ENCODE measurements around the gene TMED9. TPM values are rescaled to one million over a fixed set of nuclear protein-coding genes. Genes with fewer than 3 reads are reported as not detected.

TMED9 gene
- total RNA-seq, 1 experiment from 2014 or later, result 74.5 TPM

DNA sequence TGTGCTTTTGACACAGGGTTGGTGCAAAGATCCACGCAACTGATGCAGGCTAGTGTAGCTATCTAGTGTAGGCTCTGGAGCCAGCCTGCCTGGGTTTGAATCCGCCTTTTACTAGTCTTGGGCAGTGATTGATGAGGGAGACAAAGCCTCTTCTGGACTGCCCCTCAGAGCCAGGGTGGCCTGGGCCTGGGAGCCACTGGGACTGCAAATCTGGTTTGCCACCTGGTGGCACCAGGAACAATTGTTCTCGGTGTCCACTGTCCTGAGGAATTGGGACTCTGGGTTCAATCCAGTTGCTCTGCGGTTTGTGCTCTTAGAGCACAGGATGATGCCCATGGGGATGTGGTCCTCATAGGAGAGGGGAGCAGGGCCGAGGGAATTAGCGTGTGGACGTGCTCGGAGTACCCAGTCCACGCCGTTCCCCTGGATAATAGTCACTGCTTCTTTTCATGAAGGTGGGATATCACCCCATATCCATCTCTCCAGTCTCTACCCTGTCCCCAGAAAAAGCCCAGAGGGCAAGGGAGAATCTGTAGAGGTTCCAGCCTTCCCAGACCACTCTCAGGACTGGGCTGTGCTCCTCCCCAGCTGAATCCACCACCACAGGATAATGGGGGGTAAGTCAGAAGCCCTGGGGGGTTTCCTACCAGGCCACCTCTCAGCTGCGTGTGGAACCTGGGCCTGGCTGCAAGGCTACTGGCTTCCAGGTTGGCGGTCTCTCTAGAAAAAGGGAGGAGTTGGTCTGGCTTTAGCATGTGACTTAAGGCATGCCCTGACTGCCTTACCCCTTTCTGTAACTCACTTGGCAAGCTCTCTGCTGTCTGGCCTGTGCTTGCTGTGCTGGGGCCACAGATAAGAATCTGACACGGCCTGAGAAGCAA, 9.8 kb downstream of the TMED9 start:
- in situ Hi-C loops (cut with HindIII; ENCODE audit: low pct_unique_long_range_greater_than_20kb, low sequenced_read_pairs), result no loop called here
- no peak for DNase-seq (ENCODE audit: low read depth, low spot score)

DNA sequence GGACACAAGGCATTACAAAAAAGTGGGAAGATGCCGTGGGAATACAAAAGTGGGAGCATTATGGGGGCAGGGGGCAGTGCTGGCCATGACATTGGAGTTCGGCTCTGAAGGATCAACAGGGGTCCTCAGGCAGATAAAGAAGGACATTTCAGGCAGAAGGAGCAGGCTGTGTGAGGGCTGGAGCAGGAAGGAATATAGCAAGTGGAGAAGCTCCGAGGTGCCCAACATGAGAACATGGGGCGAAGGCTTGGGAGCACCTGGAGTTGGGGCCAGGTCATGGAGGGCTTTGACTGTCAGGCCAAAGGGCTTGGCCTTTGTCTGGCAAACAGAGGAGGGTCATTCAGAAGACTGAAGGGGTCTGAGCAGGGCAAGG, 10.4 kb downstream of the TMED9 start:
- in situ Hi-C loops (cut with HindIII; ENCODE audit: low pct_unique_long_range_greater_than_20kb, low sequenced_read_pairs), result no loop called here
- DNase-seq (ENCODE audit: low read depth, low spot score), result no peak

DNA sequence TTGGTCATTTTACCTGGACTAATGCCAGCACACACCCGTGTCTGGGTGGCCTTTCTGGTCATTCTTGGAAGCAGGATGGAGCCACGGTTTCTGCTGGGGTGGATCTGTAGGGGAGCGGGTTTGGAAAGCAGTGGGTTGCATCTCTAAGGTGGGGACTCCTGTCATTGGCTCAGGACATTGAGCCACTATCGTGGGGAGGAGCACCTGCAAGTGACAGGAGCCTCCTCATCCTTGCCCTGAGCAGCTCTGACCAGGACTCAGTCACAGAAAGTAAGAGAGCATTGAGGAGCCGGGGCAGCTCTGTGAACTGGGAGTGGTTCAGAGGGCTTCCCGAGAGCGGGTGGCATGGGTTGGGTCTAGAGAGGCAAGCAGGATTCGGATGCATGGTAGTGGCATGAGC, 11.6 kb downstream of the TMED9 start:
- in situ Hi-C loops (cut with HindIII; ENCODE audit: low pct_unique_long_range_greater_than_20kb, low sequenced_read_pairs), result no loop called here
- no peak for DNase-seq (ENCODE audit: low read depth, low spot score)

GRCh38 chr5:177604116-177604521, 12.1 kb downstream of the TMED9 start:
- in situ Hi-C loops (cut with HindIII; ENCODE audit: low pct_unique_long_range_greater_than_20kb, low sequenced_read_pairs), result no loop called here
- no peak for DNase-seq (ENCODE audit: low read depth, low spot score)

DNA sequence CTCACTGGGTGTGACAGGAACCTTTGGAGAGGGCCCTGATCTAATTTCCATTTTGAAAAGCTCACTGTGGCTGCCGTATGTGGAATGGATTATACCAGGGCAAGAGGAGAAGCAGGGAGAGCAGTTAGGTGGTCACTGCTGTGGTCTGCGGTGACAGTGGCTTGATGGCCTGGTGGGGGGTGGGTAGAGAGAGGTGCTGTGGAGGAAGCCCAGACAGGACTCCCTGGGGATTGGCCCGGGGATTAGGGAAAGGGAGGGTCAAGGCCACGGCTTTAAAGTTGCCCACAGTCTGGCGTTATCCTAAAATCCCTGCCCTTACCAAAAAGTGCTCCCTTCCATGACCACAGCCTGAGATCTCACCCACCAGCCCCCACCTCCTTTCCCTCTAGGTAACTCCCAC, 12.7 kb downstream of the TMED9 start:
- in situ Hi-C loops (cut with HindIII; ENCODE audit: low pct_unique_long_range_greater_than_20kb, low sequenced_read_pairs), result no loop called here

DNA sequence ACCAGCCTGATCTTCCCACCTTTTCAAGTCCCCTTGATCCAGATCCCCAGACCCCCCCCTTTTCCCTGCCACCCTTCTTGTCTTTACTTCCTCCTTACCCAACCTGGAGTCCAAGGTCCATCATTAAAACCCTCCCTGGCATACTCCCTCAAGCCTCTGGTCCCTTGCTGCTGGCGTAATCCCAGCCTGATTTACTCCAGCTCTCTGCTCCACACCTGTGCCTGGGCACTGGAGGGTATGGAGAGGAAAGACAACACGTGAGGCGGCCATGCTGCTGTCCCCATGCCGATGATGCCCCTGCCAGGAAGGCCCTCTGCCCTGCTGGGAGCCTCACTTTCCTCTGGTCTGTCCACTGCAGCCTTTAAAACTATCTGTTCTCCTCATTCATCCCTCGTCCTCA, 13.1 kb downstream of the TMED9 start:
- in situ Hi-C loops (cut with HindIII; ENCODE audit: low pct_unique_long_range_greater_than_20kb, low sequenced_read_pairs), result no loop called here
- no peak for DNase-seq (ENCODE audit: low read depth, low spot score)

More for the DNA sequence above, 12.7 kb downstream of the TMED9 start:
- DNase-seq (ENCODE audit: low read depth, low spot score), result no peak

GRCh38 chr5:177605667-177606066, 13.7 kb downstream of the TMED9 start:
- DNase-seq (ENCODE audit: low read depth, low spot score), result no peak
- in situ Hi-C loops (cut with HindIII; ENCODE audit: low pct_unique_long_range_greater_than_20kb, low sequenced_read_pairs), result no loop called here

DNA sequence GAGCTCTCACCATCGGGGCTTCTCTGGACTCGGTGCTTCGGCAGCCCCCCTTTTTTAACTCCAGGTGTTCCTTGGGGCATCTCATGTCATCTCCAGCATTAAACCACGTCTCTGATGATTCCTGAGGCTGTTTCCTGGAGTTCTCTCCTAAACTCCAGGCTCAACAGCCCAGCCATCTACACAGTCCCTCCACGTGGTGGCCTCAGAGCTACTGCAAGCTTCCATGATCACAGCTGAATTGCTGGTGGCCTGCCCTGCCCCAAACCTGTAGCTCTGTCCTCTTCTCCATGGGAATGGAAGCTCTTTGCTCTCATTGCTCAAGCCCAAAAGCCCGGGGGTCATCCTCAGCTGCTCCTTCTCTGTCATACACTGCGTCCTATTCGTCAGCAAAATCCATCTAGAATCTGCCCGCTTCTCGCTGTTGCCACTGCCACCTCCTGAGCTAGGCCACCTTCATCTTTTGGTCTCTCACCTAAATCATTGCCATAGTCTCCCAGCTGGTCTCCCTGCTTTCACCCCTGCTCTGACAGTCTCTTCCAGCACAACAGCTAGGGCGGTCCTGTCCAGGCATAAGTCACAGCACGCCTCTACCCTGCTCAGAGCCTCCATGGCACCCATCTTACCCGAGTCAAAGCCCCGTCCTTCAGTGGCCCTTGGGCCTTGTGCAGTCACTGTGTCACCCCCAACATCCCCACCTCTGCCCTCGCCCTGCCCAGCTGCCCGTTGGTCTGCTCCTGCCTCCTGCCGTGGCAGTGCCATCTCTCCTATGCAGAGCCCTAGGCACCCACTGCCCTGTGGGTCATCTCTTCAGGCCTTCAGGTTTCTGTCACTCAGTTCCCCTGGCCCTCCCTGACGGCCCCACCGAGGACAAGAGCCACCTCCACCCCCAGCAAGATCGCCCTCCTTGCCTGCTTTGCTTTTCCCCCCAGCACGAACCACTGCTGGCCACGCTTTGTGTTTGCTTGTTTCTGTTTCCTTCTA, 14.4 kb downstream of the TMED9 start:
- in situ Hi-C loops (cut with HindIII; ENCODE audit: low pct_unique_long_range_greater_than_20kb, low sequenced_read_pairs), result no loop called here
- no peak for DNase-seq (ENCODE audit: low read depth, low spot score)

DNA sequence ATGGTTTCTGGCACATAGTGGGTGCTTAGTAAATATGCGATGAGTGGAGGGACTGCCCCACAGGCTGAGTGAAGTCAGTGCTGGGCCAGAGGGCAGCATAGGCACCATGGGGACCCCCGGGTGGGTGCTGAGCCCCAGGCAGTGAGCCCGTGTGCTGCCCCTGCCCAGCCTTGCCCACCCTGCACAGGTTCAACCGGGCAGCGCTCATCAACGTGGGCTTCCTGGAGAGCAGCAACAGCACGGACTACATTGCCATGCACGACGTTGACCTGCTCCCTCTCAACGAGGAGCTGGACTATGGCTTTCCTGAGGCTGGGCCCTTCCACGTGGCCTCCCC, 15.1 kb downstream of the TMED9 start:
- in situ Hi-C loops (cut with HindIII; ENCODE audit: low pct_unique_long_range_greater_than_20kb, low sequenced_read_pairs), result no loop called here

DNA sequence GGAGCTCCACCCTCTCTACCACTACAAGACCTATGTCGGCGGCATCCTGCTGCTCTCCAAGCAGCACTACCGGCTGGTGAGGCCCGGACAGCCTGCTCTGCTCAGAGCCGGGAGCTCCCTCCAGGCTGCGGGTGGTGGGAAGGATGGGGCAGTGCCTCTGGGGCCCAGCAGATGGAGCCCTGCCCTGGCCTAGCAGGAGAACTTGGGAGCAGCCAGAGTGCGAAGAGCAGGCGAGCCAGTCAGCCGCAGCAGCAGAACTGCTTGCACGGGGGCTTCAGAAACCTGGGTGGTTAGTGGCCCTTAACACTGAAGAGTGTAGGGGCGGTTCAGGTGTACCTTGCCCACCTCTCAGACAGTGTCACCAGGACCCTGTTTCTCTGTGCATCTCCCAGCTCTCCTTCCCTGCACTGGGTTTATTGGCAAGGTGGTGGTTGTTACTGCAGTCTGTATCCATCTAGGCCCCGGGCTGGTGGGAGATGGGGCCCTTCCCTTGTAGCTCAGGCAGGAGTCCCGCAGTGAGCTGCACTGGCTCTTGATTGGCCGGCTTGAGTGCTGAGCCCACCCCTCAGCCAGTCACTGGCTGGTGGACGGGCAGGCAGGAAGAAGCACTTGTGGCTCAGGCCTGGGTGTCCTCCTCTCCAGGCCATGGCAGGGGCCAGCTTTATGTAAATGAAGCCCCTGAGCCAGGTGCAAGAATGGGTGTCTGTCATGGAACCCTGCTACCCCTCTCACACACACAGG, 15.6 kb downstream of the TMED9 start:
- in situ Hi-C loops (cut with HindIII; ENCODE audit: low pct_unique_long_range_greater_than_20kb, low sequenced_read_pairs), result no loop called here
- peak; percentile 75 for DNase-seq (ENCODE audit: low read depth, low spot score)

More for the DNA sequence above, 15.1 kb downstream of the TMED9 start:
- DNase-seq (ENCODE audit: low read depth, low spot score), result no peak

DNA sequence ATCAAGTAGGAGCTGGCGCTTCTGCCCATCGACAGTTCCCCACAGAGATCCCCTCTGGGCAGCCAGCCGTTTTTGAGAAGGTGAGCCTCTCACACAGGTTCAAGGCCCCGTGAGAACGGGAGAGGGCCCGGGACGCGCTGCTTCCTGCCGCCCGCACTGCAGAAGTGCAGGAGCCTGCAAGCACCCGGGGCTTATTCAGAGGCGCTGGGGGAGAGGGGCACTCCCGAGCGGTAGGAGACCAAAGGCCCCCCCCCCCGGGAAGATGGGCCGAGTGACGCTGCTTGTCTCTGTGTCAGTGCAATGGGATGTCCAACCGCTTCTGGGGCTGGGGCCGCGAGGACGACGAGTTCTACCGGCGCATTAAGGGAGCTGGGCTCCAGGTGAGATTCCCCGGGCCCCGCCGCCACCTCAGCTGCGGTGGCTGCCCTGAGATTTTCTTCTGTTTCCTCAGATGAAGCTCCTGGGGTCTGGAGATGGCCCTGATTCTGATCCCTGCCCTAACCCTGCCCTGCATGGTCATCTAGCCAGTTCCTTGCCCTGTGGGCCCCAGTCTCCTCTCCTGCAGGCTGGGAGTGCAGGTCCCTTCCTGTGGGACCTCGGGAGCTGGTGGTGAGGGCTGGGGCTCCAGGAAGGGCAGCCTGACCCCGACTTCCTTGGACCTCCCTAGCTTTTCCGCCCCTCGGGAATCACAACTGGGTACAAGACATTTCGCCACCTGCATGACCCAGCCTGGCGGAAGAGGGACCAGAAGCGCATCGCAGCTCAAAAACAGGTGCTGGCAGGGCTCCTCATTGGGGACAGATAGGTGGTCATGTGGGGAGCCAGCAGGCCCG, 16.5 kb downstream of the TMED9 start:
- DNase-seq (ENCODE audit: low read depth, low spot score), result no peak
- in situ Hi-C loops (cut with HindIII; ENCODE audit: low pct_unique_long_range_greater_than_20kb, low sequenced_read_pairs), result no loop called here

DNA sequence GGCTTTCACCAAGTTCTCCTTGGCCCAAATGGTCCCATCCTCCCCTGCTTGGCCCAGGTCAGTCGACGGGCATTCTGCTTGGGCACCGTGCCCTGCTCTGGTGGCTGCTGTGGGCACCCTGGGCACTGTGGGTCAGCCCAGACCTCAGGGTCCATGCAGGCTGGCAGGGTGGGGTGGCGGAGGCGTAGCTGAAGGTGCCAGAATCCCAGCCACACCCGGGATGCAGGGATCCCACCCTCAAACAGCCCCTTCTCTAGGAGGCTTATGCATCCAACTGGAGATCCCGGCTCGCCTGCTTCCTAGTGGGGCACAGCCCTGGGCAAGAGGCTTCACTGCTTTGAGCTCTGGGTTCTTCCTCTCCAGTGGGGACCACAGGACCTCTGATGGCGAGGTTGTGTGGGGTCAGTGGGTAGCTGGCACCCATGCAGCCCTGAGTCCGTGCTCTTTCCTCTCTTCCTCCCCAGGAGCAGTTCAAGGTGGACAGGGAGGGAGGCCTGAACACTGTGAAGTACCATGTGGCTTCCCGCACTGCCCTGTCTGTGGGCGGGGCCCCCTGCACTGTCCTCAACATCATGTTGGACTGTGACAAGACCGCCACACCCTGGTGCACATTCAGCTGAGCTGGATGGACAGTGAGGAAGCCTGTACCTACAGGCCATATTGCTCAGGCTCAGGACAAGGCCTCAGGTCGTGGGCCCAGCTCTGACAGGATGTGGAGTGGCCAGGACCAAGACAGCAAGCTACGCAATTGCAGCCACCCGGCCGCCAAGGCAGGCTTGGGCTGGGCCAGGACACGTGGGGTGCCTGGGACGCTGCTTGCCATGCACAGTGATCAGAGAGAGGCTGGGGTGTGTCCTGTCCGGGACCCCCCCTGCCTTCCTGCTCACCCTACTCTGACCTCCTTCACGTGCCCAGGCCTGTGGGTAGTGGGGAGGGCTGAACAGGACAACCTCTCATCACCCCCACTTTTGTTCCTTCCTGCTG, 17.4 kb downstream of the TMED9 start:
- DNase-seq (ENCODE audit: low read depth, low spot score), result no peak

GRCh38 chr5:177610131-177610769, 18.2 kb downstream of the TMED9 start:
- in situ Hi-C loops (cut with HindIII; ENCODE audit: low pct_unique_long_range_greater_than_20kb, low sequenced_read_pairs), result no loop called here
- DNase-seq (ENCODE audit: low read depth, low spot score), result no peak

More for the DNA sequence above, 17.4 kb downstream of the TMED9 start:
- in situ Hi-C loops (cut with HindIII; ENCODE audit: low pct_unique_long_range_greater_than_20kb, low sequenced_read_pairs), result no loop called here

DNA sequence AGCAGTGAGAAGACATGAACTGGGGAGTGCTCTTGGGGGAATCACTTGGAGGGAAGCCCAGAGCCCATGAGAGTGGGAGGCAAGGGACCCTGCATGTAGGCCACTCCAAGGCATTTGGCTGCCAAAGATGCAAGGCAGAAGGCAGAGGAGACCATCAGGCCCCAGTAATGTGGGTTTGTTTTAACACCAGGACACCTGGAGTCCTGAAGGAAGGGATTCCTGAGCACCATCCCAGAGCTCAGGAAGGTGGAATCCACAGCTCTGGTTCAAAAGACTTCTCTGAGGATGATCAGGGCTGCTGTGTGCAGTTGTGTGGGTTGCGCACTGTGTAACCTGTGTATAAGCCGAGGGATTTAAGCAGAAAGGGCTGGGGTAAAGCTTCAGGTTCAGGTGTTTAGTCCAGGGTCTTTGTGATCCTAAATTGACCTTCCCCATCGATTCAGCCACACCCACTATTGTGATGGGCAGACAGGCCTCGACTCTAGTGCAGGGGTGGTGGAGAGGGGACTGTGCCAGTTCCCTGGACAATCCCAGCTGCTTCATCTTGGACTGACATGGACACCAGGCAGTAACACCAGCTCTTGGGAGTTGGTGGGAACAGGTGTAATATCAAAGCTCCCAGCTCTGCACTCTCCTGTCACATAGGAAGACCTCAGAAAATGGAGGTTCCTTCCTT, 18.9 kb downstream of the TMED9 start:
- DNase-seq (ENCODE audit: low read depth, low spot score), result no peak
- in situ Hi-C loops (cut with HindIII; ENCODE audit: low pct_unique_long_range_greater_than_20kb, low sequenced_read_pairs), result no loop called here

Data from SK-MEL-5 (cell line).